KG1 (cell line): ENCODE results near the gene CD53.
A peak's percentile ranks its signal among the peaks of the same experiment; 100 is the strongest.

ENCODE experiments used
- DNase-seq: peaks from one replicate; lab custom pipeline; 2025; lab: John Stamatoyannopoulos, UW

The CD53 gene

DNA sequence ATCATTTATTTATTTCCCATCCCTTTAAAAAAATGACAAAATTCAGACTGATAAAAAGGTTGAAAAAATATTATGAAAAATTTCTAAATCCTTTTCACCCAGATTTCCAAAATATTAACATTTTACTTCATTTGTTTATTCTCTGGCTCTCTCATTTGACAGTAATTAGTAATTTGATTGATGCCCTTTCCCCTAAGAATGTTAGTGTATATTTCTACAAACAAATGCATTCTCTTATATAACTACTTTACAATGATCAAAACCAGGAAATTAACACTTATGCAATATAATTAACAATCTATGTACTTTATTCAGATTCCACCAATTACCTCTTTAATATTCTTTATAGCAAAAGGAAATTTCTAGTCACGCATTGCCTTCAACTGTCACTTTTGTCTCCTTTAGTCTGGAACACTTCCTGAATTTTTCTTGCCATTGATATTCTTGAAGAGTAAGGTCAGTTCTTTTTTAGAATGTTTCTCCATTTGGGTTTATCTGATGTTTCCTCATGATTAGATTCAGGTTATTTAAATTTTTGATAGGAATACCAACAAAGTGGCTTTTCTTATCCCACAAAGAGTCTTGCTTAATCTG, 3.9 kb downstream of the CD53 start:
- DNase-seq: no peak

DNA sequence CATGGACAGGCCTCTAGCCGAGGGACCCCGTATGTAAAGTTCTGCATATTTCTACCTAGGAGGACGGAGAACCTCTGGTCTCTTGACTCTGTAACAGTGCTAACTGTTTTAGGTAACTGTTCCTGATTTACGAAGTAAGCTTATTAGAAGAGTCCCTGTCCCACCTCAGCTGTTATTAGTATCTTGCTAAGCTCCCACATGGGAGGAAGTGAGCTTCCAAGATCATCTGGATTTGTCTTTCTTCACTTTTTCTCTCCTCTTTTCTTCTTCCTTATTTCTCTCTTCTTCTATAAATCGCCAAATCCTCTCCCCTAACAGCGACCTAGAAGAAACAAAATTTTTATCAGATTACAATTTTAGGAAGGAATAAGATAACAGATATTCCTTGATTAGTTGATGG, 4.4 kb downstream of the CD53 start:
- DNase-seq: no peak

DNA sequence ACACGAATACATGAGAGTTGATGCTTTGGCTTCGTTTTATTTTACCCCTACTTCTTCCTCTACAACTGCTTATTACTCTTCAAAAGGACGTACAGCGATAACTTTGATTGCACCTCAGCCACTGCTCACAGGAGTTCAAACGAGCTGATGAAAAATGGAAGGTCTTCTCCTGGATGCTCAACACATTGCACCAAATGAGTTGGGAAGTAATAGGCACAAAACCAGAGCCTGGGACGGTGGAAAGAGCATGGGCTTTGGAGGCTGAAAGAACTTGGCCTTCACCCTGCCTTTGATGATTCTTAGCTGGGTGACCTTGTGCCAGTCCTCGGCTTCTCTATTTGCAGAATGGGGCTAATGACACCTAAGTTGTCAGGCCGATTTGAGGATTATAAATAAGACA, 4.8 kb downstream of the CD53 start:
- DNase-seq: no peak

DNA sequence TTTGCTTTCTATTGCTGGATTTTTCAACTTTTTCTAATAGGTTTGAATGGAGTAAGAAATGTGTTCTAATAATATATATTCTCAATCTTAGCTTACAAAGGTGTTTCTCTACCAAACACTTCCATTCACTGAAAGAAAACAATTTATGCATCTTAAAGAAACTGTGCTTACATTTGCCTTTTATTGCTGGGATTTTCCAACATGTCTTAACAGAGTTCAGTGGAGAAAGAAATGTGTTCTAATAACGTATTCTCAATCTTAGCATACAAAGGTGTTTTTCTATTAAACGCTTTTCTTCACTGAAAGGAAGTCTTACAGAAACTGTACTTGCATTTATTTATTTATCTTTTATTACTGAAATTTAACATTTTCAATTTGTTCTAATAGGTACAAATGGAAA, 5.6 kb downstream of the CD53 start:
- no peak for DNase-seq

DNA sequence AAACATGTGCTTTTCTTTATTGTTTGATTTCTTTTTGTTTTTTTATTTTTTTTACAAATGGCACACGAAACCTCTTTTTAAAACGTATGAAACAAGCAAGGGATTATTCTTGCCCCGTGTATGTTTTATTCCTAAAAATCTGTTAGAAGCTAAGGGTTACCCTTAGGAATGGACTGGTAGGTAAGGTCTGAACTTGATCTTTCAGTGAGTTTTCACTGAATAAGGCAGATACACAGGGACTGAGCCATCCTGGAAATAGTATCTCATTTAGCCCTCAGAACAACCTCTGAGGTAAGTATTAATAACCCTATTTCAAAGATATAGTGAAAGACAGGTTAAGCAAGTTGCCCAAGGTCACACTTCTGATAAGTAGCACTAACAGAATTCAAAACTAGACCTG, 6.0 kb downstream of the CD53 start:
- DNase-seq: no peak

GRCh38 chr1:110879758-110880606, 7.0 kb downstream of the CD53 start:
- peak; percentile 48 for DNase-seq

DNA sequence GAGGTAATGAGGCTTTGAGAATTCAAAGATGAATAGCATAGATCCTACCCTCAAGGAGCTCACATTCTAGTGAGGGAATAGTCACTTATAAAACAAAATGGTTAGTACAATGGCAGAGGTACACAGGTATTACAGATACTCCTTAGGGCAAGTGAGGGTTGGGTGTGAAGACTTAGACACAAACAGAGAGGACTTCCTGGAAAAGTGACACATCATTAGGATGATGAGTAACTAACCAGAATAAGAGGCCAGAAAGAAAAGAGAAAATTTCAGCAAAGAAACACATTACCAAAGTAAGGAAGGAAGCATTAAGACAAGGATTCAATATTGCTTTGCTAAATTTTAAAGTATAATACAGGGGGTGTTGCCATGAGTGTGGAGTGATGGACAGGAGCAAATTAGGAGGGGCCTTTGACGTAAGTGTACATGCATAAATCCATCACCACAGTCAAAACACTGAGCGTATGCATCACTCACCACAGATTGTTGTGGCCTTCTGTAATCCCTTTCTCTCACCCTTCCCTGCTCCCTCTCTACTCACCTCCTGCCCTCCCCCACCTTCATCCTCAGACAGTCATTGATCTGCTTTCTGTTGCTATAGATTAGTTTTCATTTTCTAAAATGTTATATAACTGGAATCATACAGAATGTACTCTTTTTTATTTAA, 7.9 kb downstream of the CD53 start:
- no peak for DNase-seq

- DNase-seq: no peak
These were observed 15.1 kb downstream of the CD53 start for GRCh38 chr1:110888049-110888448.

DNA sequence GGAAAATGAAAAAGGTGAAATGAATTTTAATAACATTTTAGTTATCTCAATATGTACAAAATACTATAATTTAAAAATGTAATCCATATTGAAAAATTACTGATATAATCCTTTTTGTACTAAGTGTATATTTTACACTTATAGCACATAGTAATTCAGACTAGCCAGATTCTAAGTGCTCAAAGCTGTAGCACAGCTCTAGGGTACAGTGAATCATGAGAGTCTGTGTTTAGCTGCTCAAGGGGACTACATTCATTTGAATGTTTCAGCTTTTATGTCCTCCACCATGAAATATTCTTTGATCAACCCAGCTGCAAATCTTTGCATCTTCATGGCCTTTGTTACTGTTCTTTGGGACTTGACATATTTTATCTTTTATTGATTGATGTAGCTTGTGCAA, 15.7 kb downstream of the CD53 start:
- DNase-seq: no peak

- no peak for DNase-seq
These were observed 17.7 kb downstream of the CD53 start for GRCh38 chr1:110890474-110891196.

GRCh38 chr1:110893908-110894490, 21.1 kb downstream of the CD53 start:
- DNase-seq: no peak

DNA sequence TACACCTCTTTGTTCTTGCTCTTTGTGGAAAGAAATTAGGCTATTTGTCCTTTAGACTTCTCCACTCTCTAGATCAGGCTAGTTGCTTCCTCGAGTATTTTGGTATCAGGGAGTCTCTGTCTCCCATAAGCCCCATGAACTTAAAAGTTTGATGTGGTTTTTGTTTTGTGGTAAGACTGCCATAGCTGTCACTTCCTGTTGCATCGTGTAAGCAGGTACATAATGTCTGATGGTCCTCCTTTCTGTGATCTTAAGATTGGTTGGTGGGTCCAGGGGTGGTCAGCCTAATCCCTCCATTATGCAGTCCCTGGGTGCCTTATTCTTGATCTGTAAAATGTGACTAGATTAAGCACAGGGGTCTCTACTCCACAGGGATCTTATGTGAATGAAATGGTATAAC, 23.1 kb downstream of the CD53 start:
- DNase-seq: no peak

- no peak for DNase-seq
These were observed 24.7 kb downstream of the CD53 start for GRCh38 chr1:110897681-110898080.

- no peak for DNase-seq
These were observed 25.9 kb downstream of the CD53 start for GRCh38 chr1:110898734-110899457.

DNA sequence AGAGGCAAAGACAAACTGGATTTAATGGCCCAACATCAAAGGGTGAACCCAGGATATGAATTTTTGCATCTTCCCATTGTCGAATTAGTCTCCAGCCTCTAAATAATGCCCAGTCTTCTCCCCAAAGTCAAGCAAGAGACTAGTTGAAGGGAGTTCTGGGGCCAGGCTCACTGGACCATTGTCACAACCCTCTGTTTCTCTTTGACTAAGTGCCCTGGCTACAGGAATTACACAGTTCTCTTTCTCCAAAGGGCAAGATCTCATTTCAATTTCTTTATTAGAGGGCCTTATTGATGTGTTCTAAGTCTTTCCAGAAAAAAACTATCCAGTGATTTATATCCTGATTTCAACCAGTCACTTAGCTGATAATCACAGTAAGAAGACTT, 26.5 kb downstream of the CD53 start:
- DNase-seq: no peak

DNA sequence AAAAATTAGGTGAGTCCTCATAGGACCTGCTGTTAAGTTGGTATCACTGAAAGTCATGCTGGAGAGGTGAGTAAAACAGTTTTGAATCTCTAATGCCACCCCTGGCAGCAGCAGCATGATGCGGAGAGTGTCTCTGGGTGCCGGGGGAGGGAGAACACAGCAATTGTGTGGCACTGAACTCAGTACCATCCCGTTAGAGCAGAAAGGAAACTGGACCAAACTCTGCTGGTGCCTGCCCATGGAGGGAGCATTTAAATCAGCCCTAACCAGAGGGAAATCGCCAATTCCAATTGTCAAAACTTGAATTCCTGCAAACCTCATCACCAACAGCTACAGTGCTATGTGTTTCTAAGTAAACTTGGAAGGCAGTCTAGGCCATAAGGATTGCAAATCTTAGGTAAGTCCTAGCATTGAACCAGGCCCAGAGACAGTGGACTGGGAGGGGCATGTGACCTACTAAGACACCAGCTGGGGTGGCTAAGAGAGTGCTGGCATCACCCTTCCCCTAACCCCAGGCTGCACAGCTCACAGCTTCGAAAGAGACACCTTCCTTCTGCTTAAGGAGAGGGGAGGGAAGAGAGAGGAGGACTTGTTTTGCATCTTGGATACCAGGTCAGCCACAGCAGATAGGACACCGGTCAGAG, 30.0 kb downstream of the CD53 start:
- DNase-seq: no peak

- DNase-seq: no peak
These were observed 31.0 kb downstream of the CD53 start for GRCh38 chr1:110903853-110904500.

DNA sequence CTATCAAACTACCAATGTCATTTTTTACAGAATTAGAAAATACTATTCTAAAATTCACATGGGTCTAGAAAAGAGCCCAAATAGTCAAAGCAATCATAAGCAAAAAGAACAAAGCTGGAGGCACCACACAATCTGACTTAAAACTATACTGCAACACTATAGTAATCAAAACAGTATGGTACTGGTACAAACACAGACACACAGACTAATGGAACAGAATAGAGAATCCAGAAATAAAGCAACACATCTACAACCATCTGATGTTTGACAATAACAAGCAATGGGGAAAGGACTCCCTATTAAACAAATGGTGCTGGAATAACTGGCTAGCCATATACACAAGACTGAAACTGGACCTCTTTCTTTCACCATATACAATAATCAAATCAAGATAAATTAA, 39.8 kb downstream of the CD53 start:
- no peak for DNase-seq

- DNase-seq: no peak
These were observed 41.7 kb downstream of the CD53 start for GRCh38 chr1:110914676-110915075.

GRCh38 chr1:110915804-110916203, 42.9 kb downstream of the CD53 start:
- no peak for DNase-seq

GRCh38 chr1:110916274-110916668, 43.3 kb downstream of the CD53 start:
- no peak for DNase-seq
